ENCODE data around the gene HS3ST3A1.

HS3ST3A1 gene

DNA sequence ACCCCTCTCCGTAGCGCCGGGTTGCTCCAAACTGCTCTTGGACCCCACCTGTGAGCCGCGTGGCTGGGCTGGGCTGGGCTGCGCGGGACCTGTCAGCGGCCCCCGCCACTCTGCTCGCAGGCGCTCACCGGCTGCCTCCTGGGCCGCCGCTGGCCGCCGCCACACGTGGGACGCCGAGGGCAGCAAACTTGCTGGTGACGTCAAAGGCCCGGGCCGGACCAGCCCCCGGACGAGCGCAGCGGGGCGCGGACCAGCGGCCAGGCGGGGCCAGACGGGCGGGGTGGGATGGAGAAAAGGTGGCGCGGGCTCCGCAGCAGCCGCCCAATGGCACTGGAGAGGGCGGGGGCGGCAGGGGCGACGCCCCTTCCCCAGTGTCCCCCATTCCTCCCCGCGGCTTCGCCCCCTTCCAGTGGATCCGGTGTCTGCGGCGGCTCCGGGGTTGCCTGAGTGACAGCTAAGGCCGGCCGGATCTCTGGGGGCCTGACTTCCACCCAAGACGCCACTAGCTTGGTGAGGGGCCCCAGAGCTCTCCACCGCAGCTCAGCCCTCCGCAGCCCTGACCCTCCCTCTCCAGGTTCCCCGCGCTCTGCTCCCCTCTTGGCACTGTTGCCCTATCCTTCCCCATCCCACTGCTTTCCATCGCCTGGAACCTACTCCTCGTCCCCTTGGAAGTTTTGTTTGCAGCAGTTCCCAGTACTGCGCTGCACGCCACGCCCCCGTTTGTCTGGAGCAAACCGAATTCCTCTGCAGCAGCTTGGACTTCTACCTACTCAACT is at the start of gene HS3ST3A1:
HS3ST3A1 (minus strand) TSS at position 154 of the 776 bp plus-strand sequence. CDS start 800 bp downstream, outside the sequence.
- Histone ChIP-seq H3K27ac (peak within 1 kb of the TSS in 9 of 11 experiments; percentile 13 to 66 (median 31); a peak in 11 of 22 replicates), H3K9ac (peak within 1 kb of the TSS; percentile 40 to 83 (median 70); a peak in 21 of 22 replicates)

GRCh38 chr17:13650096-13650675 is 48.5 kb upstream of the HS3ST3A1 start:
- peaks cover 0 to 43% (median 0%) of the 10 kb centered on the region in 10 experiments; a peak in 7 of 20 replicates for H3K4me1 ChIP-seq
- no peaks in the 10 kb centered on the region for H4K20me1 ChIP-seq
- TF ChIP-seq Cebpa-rat (IDR thresholded peaks at IDR 0.05): no peak
- no peak overlapping the region for H3K4me3 ChIP-seq
- no peaks in the 10 kb centered on the region for H3K27me3 ChIP-seq
- no peaks in the 10 kb centered on the region for H3K36me3 ChIP-seq
- peak overlapping the region in 3 of 11 experiments; percentile 23 to 66 (median 62); a peak in 5 of 22 replicates for H3K27ac ChIP-seq
- no peaks in the 10 kb centered on the region for H3K9me3 ChIP-seq (replicated peaks in 1 of 11)
- peak overlapping the region in 2 of 11 experiments; percentile 40 to 56; a peak in 4 of 22 replicates for H3K4me2 ChIP-seq
- H3K9ac ChIP-seq: no peak overlapping the region

More for the DNA sequence above, at the start of gene HS3ST3A1:
- no peak for TF ChIP-seq Cebpa-rat (IDR thresholded peaks at IDR 0.05)
- Histone ChIP-seq H3K27me3 (peaks cover 28 to 53% (median 36%) of the 10 kb centered on the region in 11 experiments), H3K4me1 (peaks cover 22 to 32% (median 28%) of the 10 kb centered on the region in 10 experiments; a peak in 19 of 20 replicates), H3K36me3 (no peaks in the 10 kb centered on the region), H3K9me3 (replicated peaks in 1 of 11) (0 out of 22 replicates have a peak, but pooled peaks cover 0 to 3% (median 0%) of the 10 kb centered on the region in 11 experiments), H3K4me3 (peak within 1 kb of the TSS; percentile 59 to 78 (median 72)), H3K4me2 (peak within 1 kb of the TSS; percentile 89 to 100 (median 99)), H4K20me1 (peaks cover 0 to 14% (median 10%) of the 10 kb centered on the region in 11 experiments; a peak in 15 of 22 replicates)

DNA sequence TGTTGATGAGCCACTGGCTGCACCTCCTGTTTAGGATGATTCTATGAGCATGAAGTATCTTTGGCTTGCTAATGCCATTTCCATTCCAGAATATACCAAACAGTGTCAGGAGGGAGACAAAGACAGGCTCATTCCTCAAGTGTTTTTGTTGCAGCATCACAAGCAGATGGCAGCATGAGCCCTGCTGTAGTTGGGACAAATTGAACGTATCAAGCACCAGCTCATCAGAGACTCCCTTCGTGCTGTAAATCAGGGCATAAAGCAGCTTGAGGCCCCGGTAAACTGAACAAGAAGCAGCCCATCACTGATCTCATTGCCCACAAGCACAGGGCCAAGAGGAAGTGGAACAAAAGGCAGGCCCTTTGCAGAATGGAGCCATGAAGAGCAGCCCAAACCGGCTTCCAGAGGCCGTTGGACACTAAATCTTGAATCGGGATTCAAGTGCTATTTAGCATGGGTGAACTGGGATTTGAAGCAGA is 45.9 kb upstream of the HS3ST3A1 start:
- H3K4me1 ChIP-seq: peaks cover 0 to 52% (median 0%) of the 10 kb centered on the region in 10 experiments; a peak in 7 of 20 replicates
- H3K36me3 ChIP-seq: no peaks in the 10 kb centered on the region
- no peak overlapping the region for H3K27ac ChIP-seq
- no peaks in the 10 kb centered on the region for H3K9me3 ChIP-seq (replicated peaks in 1 of 11)
- TF ChIP-seq Cebpa-rat (IDR thresholded peaks at IDR 0.05): no peak
- H3K4me2 ChIP-seq: peak overlapping the region in 2 of 11 experiments; percentile 34 to 41; a peak in 4 of 22 replicates
- H3K4me3 ChIP-seq: no peak overlapping the region
- H4K20me1 ChIP-seq: no peaks in the 10 kb centered on the region
- no peaks in the 10 kb centered on the region for H3K27me3 ChIP-seq
- no peak overlapping the region for H3K9ac ChIP-seq

- H3K9me3 ChIP-seq (replicated peaks in 1 of 11): no peaks in the 10 kb centered on the region
- H4K20me1 ChIP-seq: no peaks in the 10 kb centered on the region
- H3K27me3 ChIP-seq: no peaks in the 10 kb centered on the region
- H3K4me1 ChIP-seq: peaks cover 0 to 52% (median 0%) of the 10 kb centered on the region in 10 experiments; a peak in 7 of 20 replicates
- H3K4me3 ChIP-seq: no peak overlapping the region
- peak overlapping the region in 2 of 11 experiments; percentile 34 to 41; a peak in 4 of 22 replicates for H3K4me2 ChIP-seq
- peak in 8 of 11 experiments; percentile 40 to 89 (median 45); a peak in 8 of 22 replicates for TF ChIP-seq Cebpa-rat (IDR thresholded peaks at IDR 0.05)
- H3K36me3 ChIP-seq: no peaks in the 10 kb centered on the region
- no peak overlapping the region for H3K9ac ChIP-seq
- no peak overlapping the region for H3K27ac ChIP-seq
Observed at GRCh38 chr17:13646969-13647542, 45.3 kb upstream of the HS3ST3A1 start.

DNA sequence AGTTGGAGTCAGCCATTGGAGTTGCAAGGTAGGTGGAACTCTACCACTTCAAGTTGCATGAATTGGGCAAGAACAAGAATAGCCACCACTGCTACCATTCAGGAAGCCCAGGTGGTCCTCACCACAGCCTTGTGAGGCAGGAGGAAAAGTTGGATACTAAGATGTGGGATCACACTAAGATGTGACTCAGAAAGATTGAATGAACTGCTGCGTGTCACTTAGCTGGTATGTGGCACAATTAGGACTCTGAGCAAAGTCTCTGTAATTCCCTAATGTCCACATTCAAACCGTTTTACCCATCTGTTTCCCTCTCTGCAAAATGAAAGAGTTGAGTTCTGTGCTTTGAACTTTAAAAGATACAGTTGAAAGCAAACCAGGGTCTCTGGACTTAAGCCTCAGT is 44.7 kb upstream of the HS3ST3A1 start:
- no peak overlapping the region for H3K27ac ChIP-seq
- no peak overlapping the region for H3K4me3 ChIP-seq
- no peaks in the 10 kb centered on the region for H4K20me1 ChIP-seq
- H3K4me1 ChIP-seq: peaks cover 0 to 52% (median 0%) of the 10 kb centered on the region in 10 experiments; a peak in 7 of 20 replicates
- H3K9ac ChIP-seq: no peak overlapping the region
- peak overlapping the region in 4 of 11 experiments; percentile 5 to 51 (median 20); a peak in 5 of 22 replicates for H3K4me2 ChIP-seq
- H3K36me3 ChIP-seq: no peaks in the 10 kb centered on the region
- TF ChIP-seq Cebpa-rat (IDR thresholded peaks at IDR 0.05): no peak
- no peaks in the 10 kb centered on the region for H3K9me3 ChIP-seq (replicated peaks in 1 of 11)
- H3K27me3 ChIP-seq: no peaks in the 10 kb centered on the region

- no peak overlapping the region for H3K4me2 ChIP-seq
Observed at GRCh38 chr17:13643180-13643579, 41.5 kb upstream of the HS3ST3A1 start.

DNA sequence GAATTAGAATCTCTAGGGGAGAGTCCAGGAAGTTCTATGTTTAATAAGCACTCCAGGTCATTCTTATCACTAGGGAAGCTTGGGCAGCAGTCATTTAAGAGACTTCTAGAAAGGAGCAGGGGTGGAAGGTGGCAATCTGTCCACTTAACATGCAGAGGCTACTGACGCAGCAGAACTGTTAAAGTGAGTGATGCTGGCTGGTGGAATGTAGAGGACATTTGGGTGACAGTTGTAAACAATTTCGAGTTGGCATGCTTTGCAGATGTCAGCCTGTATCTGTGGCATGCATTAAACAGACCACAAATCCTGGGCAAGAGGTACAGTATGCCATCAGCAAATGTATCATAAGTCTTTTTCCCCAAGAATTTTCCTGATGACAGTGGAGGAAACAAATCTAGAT is 40.5 kb upstream of the HS3ST3A1 start:
- Histone ChIP-seq H3K9me3 (replicated peaks in 1 of 11) (no peaks in the 10 kb centered on the region), H3K4me1 (peaks cover 0 to 57% (median 4%) of the 10 kb centered on the region in 10 experiments; a peak in 11 of 20 replicates), H3K4me3 (no peak overlapping the region), H3K27ac (no peak overlapping the region), H4K20me1 (no peaks in the 10 kb centered on the region), H3K36me3 (no peaks in the 10 kb centered on the region), H3K9ac (no peak overlapping the region), H3K4me2 (no peak overlapping the region), H3K27me3 (no peaks in the 10 kb centered on the region)
- TF ChIP-seq Cebpa-rat (IDR thresholded peaks at IDR 0.05): no peak

More at GRCh38 chr17:13643180-13643579, 41.5 kb upstream of the HS3ST3A1 start:
- Histone ChIP-seq H3K27me3 (no peaks in the 10 kb centered on the region), H3K36me3 (no peaks in the 10 kb centered on the region), H4K20me1 (no peaks in the 10 kb centered on the region), H3K9ac (no peak overlapping the region), H3K4me1 (peaks cover 0 to 61% (median 4%) of the 10 kb centered on the region in 10 experiments; a peak in 11 of 20 replicates), H3K9me3 (replicated peaks in 1 of 11) (no peaks in the 10 kb centered on the region), H3K4me3 (no peak overlapping the region), H3K27ac (no peak overlapping the region)
- TF ChIP-seq Cebpa-rat (IDR thresholded peaks at IDR 0.05): no peak

DNA sequence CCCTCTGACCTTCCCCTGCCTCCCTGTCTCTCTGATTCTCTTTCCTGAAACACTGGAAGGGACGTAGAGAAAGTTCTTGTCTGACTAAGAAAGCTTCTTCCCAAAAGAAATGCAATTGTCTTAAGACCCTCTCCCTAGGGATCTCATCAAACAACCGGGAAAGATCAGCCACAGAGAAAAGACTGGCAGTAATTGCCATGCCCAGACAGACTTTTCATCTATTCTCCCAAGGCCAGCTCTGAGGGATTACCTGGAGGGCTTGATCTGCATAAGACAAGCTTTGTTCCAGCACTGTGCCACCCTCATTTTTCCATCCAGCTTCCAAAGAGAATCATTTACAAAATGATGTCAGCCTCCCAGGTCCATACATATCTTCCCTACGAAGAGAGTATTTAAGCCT is 38.8 kb upstream of the HS3ST3A1 start:
- Histone ChIP-seq H3K27me3 (no peaks in the 10 kb centered on the region), H4K20me1 (no peaks in the 10 kb centered on the region), H3K4me3 (no peak overlapping the region), H3K27ac (peak overlapping the region in 3 of 11 experiments; percentile 15 to 87 (median 81); a peak in 5 of 22 replicates), H3K4me2 (peak overlapping the region in 2 of 11 experiments; percentile 79 to 91; a peak in 4 of 22 replicates), H3K36me3 (no peaks in the 10 kb centered on the region), H3K9ac (no peak overlapping the region), H3K9me3 (replicated peaks in 1 of 11) (no peaks in the 10 kb centered on the region), H3K4me1 (peaks cover 0 to 55% (median 2%) of the 10 kb centered on the region in 10 experiments; a peak in 8 of 20 replicates)
- TF ChIP-seq Cebpa-rat (IDR thresholded peaks at IDR 0.05): no peak

Measured in BLaER1 treated with 17β-estradiol and CSF1 and Interleukin-3, amounts not matched to agents 10 nM and 100 nM (cell line).